ENCODE results near the gene DNM3.

The DNM3 gene

DNA sequence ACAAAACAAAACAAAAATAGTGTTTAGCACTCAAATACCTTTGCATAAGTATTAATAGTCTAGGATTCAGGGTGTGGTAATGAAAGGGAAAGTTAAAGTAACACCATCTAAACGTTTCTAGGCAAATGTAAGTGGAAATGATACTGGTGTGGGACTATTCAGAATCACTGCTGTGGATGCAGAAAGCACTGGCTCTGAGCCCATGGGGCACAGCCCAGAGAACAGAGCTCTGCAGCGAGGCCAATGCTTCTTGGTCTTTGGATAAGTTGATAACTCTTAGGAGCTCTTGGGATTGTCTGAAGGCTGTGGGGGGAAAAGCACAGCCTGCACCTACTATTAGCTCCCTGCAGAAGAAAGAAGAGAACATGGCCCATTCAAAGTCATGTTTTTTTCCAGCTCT is 21.4 kb upstream of the DNM3 start:
- DNase-seq, result no peak

DNA sequence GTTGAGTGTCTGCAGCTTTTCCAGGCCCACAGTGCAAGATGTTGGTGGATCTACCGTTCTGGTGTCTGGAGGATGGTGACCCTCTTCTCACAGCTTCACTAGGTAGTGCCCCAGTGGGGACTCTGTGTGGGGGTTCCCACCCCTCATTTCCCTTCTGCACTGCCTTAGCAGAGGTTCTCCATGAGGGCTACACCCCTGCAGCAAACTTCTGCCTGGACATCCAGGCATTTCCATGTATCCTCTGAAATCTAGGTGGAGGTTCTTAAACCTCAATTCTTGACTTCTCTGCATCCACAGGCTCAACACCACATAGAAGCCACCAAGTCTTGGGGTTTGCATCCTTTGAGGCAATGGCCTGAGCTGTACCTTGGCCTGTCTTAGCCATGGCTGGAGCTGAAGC is 14.3 kb upstream of the DNM3 start:
- no peak for DNase-seq

DNA sequence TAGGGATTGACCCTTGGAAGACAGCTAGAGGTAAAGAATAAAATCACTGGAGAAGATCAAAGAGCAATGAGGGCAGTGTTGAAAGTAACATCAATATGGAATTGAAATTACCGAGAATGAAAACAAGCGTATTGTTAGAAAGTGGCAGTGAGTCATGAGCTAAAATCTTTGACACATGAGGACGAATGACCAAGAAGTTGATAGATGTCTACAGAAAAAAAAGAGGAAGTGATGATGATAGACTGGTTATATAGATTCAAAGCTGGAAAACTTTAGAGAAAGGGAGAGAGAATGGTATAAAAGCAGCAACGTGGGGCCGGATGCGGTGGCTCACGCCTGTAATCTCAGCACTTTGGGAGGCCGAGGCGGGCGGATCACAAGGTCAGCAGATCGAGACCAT is 12.5 kb upstream of the DNM3 start:
- no peak for DNase-seq

DNA sequence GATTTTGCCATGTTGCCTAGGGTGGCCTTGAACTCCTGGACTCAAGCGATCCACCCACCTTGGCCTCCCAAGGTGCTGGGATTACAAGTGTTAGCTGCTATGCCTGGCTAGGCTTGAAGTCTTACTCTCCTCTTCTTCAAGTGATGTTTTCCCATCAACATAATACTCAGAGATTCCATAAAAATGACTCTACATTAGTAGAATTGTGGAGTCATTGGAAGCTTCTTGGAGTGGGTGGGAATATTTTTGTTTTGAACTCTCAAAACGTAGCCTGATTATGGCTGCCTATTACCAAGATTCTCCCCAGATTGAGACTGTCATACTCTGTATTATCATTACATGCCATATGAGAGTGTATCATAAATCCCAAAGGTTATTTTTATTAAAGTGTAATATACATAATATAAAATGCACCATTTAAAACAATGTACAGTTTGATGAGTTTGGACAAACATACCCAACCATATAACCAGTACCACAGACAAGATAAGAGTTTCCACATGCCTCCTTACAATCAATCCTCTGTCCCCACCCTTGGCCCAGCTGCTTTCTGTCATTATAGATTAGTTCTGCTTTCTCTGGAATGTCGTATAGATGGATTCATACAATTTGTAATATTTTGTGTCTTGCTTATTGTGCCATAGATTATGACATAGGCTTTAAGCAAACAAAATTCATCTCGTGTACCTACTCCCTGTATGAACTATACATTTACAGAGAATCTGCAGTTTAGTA is 8.0 kb upstream of the DNM3 start:
- no peak for DNase-seq

DNA sequence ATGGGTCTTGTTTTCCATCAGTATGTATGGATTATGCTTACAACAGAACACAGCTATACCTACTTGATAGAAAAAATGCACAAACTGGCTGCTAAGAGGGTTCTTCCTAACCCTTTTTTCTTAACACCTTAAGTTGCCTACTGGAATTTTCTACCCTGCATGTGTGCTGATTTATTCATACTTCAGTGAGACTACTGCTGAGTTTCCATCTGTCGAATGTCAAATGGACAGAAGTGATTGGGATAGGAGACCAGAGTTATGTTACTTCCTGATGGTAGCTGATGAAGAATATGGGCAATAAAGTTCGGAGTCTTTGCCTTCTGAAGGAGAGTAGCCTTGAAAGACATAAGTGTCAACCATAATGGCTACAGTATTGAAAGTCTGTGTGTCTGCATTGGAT is 6.5 kb upstream of the DNM3 start:
- no peak for DNase-seq

DNA sequence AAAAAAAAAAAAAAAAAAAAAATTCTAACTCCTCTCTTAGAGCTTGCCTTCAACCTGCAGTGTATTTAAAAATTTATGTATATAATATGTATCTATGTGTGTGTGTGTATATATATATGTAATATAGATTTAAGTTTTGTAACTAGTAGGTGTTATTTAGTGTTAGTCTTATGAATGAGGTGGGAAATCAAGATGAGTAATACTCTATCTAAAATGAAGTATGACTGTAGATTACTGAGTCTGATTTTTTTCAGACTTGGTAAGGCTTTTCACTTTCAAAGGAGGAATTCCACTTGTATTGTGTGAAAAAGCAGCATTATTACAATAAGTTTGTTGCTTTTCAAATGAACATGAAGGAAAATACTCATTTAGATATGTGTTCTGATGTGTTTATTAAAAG is 5.4 kb upstream of the DNM3 start:
- DNase-seq, result no peak

DNA sequence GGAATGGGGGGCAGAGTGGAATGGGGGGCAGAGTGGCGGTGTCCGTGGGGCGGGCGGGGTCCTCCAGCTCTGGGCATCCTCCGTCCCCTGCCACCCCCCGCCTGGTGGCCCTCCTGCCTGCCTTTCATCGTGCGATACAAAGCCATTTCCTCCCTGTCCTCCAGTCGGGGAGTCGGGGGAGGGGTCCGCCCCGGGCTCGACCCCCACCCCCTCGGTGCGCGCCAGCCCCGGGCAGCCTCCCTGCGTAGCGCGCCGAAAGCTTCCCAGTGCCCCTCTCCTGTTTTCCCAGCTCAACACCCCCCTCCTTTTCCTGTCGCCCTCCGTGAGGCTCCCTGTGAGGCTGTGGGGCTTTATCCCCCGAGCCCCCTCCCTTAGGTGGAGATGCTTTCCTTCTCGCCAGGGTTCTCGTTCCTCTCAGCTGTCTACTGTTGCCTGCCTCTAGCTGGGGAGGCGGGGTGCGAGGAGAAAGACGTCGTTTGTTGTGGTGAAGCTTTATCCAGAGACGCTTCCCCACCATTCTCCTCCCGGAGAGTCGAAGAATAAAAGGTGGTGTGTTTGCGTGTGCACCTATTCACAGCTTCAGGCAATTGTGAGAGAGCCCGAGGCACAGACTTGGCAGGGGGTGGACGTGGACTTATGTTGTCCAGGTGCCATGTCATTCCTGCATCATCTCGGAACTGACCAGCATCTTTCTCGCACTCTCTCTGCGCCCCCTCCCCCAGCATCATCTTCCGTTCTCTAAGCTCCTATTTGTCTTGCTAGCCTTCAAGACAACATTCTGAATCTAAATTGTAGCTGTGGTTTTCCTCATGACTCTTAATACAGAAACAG is 848 bp downstream of the DNM3 start:
- DNase-seq, result peak in 1 of 2 experiments; percentile 6

DNA sequence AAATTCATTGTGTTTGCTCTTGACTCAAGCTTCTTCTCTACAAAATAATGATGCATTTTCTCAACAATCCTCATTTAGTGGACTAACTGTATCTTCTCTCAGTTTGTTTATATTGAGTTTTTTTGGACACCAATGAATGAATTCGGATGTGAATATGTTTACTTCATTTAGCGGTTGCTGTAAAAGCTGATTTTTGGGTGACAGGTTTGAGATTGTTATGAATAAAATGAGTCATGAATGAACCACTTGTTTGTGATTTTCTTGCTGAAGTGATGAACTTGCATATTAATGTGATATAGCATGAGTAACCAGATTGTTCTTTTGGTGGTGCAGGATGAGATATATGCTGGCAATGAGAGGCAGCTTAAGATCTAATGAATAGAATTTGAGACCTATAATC is 3.1 kb downstream of the DNM3 start:
- no peak for DNase-seq

DNA sequence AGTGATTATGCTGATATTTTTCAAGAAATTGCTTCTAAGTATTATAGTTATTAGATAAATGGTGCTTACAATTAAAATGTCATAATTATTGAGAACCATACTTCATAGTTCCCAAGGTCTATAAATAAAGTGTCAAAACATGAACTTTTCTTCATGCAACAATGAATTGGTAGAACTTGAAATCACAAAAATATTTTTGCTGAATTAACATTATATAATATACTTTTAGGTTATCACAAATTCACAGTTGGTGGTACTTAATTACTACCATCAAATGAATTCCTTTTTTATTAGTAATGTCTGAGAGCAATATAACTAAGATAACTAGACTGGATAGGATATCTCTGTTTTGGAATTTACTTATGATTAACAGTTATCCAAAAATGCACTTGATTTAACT is 4.7 kb downstream of the DNM3 start:
- no peak for DNase-seq

DNA sequence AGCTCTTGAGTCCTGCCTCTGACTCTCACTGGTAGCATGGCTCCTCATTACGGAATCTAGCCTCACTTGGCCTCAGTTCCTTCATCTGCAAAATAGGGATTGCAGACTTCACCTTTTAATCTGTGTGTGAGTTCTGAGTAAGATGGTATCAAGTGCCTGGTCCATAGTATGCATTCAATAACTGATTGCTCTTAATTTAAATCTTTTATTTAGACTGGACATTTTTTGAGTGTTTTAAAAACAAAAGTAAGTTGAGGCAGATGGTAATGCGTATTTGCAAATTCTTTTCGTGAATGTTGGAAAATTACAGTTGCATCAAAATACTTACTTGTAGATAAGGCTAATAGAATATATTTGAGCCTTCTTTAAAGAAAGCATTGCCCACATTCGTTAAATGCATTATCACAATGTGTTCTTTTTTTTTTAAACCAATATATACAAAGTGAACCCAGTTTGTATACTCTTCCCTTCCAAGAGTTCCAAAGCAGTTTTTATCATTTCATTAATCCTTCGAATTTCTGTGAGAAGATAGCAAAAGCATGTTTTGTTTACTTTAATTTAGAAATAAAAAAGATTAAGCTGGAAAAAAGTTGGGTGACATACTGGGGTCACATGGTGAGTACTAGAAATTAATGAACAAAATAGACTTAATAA is 8.1 kb downstream of the DNM3 start:
- no peak for DNase-seq

DNA sequence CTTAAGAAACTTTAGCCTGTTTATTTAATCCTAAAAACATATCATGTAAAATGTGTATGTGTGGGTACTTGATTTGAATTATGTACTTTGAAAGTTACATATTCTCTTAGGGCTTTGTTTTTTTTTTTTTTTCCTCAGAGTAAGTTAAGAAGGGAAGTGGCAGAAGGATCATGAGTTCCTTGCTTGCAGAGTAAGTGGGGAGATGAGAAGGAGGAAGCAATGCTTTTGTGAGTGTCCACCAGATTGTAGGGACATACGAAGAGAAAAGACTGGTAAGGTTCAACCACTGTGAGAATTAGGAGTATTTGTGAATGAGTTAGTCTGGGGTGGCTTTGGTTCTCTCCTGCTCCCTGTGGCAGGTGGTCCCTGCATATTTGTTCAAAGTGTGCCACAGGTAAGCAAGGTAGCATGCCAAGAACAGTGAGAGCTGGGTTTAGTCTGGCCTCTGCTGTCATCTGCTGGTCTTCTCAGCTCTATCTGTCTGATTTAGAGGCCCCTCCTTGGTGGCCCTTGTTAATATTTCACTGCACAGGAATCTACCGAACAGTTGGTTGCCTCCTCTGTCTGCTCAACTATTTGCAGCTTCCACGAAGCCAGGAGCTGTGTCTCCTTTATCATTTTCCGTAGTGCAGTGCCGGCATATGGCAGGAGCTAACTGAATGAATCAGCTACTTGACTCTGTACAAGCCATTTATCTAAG is 9.5 kb downstream of the DNM3 start:
- no peak for DNase-seq

DNA sequence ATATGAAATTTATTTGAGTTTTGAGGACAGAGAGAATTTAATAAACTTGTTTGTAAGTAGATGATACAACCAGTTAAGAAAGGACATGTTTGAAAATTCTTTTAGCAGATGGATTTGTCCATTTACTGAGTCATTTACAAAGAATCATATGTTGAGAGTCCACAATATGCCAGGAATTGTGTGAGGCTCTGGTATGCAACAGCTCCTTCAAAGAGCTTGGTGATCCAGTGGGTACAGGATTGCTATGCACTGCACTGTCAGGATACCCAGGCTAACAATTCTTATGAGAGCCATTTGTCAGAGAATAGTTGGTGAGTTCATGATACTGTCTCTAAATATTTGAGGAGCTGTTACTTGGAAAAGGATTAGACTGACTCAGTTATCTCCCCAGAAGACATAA is 11.0 kb downstream of the DNM3 start:
- no peak for DNase-seq

DNA sequence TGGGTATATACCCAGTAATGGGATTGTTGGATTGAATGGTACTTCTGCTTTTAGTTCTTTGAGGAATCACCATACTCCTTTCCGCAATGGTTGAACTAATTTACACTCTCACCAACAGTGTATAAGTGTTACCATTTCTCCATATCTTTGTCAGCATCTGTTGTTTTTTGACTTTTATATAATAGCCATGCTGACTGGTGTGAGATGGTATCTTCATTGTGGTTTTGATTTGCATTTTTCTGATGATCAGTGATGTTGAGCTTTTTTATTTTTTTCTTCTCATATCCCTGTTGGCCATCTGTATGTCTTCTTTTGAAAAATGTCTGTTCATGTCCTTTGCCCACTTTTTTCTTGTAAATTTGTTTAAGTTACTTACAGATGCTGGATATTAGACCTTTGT is 14.1 kb downstream of the DNM3 start:
- no peak for DNase-seq

DNA sequence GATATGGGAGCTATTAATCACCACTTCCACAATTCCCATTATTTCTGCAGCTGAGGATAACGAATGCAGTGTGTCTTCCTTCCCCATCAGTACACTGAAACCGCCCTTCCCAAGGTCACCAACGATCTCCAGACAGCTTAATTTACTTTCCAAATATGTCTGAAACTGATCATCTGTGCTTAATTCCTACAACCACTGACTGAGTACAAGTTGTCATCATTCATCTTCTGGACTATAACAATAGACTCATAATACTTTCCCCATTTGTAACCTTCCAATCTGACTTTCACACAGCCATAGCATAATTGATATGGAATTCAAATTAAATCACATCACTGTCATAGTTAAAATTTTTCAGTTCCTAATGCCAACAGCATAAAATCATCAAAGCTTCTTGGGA is 17.4 kb downstream of the DNM3 start:
- DNase-seq, result no peak

DNA sequence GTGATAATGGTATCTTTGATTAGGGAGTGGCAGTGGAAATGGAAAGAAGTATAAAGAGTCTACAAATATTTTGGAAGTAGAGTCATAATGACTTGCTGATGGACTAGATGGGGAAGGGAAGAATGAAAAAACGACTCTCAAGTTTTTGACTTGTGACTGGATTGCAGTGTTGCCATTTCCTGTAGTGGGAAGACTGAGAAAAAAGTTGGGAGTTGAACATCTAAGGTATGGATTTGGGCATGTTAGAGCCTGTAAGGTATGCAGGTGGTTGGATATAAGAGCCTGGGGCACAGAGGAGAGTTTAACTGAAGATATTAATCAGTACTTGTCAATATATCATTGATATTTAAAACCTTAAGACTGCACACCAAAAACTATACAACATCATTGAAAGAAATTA is 19.4 kb downstream of the DNM3 start:
- no peak for DNase-seq

DNA sequence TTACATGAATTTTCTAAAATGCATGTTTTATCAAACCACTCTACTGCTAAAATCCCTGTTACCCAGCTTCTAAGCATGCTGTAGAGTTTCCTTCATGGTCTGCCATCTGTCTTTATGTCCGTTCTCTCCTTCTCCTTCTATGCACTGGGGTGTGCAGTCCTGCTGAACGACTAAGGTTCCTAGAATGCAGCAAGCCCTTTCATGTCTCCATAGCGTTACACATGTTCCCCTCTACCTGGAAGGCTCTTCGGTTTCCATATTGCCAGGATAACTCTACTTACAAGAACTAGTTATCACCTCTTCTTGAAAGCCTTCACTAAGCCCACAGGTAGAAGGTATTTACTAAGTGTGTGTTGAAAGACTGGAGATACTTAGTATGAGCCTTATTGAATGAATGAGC is 22.2 kb downstream of the DNM3 start:
- DNase-seq, result no peak

DNA sequence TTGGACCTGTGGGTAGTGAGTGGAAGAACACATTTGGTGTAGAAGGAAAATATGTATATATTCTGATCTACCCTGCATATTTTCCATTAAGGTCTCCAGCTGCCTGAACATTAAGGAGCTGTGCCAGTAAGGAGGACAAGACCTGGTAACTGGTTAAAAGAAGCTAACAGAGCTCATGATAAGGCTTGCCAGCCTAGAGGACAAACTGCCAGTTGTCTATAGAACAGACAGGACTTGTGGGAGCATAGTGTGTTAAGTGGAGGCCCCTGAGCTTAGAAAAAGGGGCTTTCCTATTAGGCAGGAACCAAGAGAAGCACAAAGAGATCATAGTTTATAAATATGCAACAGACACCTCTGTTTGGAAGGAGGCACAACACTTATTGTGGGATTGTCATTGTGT is 23.0 kb downstream of the DNM3 start:
- DNase-seq, result no peak

DNA sequence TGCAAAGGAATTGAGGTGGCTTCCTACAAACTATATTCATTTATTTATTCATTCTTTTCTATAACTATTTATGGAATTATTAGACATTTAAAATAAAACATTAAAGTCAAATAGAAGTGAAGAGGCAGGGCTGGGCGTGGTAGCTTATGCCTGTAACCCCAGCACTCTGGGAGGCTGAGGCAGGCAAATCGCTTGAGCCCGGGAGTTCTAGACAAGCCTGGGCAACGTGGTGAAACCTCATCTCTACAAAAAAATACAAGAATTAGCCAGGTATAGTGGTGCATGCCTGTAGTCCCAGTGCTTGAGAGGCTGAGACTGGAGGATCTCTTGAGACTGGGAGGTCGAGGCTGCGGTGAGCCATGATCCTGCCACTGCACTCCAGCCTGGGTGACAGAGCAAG is 23.8 kb downstream of the DNM3 start:
- no peak for DNase-seq

DNA sequence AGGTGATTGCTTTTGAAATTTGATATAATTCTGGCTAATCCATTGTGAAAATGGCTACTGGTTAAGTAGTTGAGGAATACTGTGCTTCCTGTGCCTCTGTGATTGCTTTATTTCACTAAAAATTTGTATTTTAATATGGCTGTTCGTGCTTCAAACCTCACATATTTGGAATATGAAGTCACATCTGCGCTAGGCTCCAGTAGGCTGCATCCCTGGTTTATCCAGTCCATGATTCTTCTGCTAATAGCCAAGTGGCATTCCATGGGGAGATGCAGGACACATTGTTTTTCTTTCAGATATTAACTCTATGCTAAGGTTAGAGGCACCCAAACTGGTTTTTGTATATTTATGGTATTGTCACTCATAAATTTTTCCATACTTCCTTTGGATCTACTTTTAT is 25.9 kb downstream of the DNM3 start:
- DNase-seq, result no peak

DNA sequence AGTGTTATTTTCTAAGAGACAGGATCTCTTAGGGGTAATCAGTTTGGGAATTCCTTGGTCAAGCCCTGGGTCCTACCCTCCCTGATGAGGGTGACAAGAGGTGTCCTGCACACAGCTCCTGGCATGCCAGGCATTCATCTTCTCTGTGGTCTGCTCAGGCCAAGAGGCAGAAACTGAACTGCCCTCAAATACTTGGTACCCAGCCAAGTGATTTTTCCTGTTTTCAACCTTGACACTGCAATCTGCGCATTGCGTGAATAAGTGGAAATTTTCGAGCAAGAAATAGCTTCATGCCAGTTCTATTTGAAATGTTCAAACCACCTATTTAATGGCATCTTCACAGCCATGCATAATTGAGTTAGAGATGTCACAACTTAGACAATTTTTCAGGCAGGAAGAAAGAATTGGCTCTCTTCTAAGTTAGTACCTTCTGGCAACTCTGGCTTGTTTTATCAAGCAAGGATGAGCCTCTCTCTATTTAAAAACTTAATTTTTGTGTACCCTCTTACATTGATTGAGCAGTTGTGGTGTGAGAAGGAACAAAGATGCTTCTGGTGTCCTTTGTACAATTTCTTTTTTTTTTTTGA is 27.0 kb downstream of the DNM3 start:
- no peak for DNase-seq

DNA sequence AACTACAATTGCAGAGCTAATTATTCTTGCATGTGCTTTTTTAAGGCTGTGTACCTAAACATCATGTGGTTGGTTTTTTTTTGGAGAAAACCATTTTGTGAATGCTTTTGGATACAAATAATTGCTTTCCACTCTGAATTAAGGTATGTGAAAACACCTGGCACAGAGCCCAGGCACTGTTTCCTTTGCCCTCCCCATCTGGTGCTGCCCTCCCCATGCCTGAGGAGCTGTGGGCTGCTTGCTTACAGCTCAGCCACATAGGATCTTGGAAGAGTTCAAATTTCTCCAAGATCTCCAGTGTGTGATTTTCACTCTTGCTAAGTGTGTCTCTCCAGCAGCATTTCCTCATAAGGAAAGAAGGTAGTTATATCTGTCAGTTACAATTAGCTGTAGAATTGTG is 27.8 kb downstream of the DNM3 start:
- DNase-seq, result no peak

DNA sequence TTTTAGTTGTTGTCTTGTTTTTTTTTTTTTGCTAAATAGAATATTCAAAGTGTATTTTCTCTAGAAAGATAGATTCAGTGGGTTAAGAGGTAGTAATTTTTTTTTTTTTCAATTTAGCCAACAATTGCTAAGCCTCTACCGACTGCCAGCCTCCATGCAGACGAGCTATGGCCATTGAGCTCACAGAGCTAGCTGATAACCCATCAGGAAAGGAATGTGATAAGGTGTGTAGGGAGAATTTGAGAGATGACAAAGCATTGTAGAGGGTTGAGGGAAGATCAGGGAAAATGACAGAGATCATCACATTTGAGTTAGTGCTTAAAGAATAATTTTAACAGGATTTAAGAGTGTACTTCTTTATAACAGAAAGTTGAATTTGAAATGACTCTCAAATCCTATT is 30.6 kb downstream of the DNM3 start:
- DNase-seq, result no peak

DNA sequence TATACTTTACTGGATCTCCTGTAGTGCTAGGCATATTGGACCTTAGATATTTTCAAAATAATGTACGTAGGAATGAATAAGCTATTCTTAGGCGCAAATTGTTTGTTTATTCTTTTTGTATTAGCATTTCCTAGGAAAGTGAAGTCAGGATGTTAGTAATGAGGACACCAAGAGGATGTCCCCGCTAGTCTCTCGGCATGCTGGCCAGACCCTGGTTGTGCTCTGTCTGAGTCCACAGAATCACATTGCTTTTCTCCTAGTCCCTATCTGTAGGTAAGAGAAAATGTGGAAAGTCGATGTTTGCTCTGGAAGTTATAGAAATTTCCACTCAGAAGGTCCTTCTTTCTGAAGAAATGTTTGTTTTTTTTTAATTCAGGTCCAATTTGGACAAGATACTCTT is 31.1 kb downstream of the DNM3 start:
- no peak for DNase-seq

Measured in activated CD4-positive, alpha-beta T cell treated with anti-CD3 and anti-CD28 coated beads, Interleukin-2, amount 50 U/mL, for 4 hours (primary cell).